CD4-positive, alpha-beta T cell treated with Interleukin-6 for 4 hours (primary cell): ENCODE measurements around the gene RNF141.

Experiments
- DNase-seq: peaks from one replicate; pipeline ENCODE4 v3.0.0-alpha.2; 2020; ENCODE audit warnings: mixed read lengths

The RNF141 gene, protein sequence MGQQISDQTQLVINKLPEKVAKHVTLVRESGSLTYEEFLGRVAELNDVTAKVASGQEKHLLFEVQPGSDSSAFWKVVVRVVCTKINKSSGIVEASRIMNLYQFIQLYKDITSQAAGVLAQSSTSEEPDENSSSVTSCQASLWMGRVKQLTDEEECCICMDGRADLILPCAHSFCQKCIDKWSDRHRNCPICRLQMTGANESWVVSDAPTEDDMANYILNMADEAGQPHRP

DNA sequence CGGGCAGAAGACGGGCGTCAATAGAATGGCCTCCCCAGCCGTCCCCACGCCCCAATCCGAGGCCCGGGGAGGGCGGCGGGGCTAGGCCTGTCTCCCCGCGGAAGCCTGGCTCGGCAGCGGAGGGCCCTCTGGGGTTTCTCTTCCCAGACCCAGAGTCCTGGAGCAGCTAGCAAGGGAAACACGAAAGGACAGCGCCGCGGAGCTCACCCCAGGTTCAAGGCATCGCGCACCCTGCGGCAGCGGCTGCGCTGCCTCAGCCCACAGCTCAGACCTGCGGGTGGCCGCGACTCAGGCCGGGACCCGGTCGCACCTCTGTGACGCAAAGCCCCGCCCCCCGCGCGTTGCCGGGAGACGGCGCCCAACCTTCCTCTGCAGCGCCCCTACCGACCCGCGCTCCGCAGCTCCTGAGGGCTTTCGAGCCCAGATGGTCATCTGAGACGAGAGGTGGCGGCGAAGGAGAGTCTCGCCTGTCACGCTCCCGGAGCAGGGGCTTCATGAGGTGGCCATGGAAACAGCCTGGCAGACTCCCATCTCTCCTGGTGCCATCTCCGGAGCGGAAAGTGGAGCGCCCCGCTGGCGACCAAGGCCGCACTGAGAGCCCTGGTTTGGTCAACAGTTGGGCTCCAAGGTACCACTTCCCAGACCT, at the start of gene RNF141:
Gene RNF141, minus strand, starts transcription at position 273 of the 646 bp plus-strand sequence. CDS start 7,029 bp downstream, outside the sequence.
- DNase-seq = peak; percentile 96

DNA sequence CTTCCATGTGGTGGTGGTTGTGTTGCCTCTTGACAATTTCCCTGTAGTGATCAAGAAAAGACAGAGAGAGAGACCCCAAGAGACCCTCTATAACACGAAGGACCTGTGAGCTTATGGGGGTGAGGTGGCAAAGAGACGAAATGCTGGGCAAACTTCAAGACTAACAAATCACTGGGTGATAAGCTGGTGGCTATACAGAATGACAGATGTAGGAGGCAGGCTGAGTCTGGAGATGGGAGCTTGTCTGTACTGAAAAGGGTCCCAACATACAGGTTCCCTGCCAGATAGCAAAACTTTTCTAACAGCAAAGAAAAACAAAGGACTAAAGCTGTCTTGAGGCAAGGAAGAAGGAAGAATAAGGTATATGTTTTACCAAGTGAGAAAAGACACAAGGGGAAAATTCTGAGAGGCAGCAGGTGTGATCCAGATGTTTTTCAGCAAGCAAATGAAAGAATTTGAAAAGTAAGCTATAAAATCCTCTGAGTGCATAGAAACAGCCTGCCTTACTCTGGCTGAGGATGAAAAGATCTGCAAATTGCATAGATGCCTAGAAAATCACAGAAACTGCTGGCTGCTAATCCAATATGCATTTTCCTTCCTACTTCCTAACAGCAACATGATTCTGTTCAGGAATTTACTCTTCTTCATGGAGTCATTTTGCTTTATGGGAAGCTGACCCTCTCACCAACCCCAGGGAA, 49.4 kb upstream of the RNF141 start:
- no peak for DNase-seq

DNA sequence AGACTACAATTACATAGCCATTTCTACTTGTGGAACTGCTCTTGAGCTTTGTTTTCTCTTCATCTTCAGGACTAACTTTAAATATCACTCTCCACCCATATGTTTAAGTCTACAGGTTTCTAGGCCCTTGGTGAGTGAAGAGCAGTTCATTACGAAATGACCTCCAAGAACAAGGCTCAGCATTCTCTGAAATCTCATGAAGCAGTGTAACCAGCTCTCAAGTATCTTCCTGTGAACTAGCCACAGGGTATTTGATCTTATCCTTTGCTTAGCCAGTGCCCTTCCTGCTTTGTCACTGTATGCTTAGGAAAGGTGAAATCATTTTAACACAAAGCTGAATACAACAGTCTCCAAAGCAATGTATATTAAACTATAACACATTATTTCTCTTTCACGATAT, 47.9 kb upstream of the RNF141 start:
- DNase-seq = no peak

DNA sequence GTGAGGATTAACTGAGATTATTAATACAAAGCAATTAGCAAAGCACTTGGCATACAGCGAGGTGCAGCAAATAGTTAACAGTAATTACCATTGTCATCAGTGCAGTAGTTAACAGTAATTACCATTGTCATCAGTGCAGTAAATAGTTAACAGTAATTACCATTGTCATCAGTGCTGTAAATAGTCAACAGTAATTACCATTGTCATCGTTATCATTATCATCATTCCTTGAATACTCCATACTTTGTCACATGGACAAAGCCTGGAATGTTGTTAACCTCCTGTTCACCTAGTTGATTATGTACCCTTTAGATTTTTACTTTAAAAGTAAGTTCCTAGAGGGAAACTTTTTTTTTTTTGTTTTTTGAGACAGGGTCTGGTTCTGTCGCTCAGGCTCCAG, 47.0 kb upstream of the RNF141 start:
- no peak for DNase-seq

DNA sequence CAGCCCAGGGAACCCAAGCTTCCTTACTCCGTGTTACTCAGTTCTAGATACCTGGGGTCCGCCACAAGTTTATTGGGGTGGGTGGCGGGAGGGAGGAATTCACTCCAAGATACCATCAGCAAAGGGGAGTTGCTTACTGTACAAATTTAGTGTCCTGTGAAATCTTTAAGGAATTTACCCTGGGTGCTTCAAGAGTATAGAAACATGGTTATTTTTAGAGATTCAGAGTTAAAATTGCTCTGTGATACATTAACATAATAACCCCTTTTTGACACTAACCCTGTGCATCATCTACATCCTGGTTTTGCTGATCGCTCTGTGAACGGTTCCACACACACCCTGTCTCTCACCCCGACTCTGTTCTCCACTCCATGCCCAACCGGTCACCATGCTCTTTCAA, 46.4 kb upstream of the RNF141 start:
- DNase-seq = no peak

DNA sequence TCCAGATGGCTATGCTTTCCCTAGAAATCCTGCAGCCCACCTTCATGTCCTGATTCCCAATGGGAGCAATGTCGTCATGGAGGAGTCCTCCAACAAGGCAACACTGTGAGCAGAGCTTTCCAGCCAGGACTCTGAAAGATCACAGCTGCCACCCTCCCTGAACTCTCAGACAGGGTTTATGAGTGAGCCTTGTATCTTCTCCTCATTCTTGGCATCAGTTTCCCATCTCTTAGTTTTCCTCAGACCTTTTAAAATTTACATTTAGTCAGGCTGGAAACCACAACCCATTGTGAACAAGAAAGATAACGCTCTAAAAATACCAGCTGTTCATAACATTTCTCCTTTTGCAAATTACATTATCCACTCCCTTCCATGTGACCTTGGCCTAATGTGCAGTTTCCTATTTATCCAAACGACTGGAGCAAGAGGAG, 43.1 kb upstream of the RNF141 start:
- DNase-seq = no peak

DNA sequence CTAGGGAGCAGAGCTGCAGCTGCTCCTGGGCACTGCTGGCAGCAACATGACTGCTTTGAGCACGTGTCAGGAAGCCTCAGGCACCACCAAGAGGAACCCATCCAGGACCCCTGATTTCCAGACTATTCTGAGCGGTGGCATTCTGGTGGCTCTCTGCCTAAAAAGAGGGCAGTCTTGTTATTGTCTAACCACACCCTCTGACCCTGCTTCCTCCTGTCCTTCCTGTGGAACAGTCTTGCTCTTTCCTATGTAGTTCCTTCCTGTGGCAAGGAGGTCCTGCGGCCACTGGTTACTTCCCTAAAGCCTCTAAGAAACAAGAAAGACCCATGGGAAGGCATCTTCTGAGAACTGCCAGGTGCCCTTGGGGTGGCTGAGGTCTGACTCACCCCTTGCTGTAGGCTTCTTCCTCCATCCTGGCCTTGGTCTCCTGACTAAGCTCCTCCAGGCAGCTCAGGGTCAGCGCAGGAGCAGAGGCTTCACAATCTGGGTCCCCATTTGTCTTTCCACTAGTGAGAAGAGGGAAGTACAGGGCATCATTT, 40.6 kb upstream of the RNF141 start:
- DNase-seq = no peak

DNA sequence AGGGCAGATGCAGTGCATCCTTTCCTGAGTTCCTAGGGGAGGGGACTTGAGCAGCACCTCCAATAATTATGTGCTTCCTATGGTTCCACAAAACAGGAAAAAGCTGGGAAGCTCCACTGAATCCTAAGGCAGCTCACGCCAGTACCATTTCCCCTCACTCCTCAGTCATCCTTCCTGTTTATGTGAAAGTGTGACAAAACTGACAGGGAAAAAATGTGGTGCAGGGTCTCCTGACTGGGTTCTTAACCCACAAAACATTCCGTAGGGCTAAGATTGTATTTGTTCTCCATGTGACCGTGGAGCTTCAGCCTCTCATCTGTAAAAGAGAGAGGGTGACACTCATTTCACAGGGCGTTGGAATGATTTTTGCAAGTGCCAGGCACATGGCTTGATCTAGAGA, 39.6 kb upstream of the RNF141 start:
- no peak for DNase-seq

DNA sequence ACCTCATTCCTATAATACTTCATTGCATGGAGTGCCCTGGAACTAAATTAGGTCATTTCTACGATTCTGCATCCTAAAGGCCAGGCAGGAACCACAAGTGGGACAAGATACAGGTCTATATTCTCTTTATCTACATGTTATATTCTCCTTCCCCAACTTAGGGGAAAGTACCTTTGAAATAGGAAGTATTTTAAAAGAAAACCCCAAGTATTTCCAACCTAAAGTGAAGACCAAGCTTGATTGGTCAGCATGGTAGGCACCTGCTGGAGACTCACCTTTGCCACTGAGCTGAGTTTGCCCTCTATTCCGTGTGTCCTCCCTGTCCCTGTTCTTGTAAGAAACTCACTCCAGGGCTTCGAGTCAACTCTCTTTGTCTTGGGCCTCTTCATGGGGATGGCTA, 38.7 kb upstream of the RNF141 start:
- no peak for DNase-seq

DNA sequence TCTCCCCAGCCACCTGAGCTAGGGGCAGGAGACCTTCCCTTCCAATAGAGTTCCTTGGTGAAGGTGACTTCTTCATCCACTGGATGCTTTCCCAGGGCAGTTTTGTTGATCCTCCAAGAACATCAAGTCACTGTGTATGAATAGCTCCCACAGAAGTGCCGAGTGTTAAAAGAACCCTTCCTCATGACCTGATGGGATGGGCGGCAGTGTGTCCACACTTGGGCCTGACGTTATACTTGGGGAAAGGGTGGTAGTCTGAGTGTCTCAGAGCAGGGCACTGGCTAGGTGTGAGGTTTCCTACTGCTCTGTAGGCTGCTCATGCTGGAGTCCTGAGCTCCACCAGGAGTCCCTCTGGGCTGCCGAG, 35.0 kb upstream of the RNF141 start:
- no peak for DNase-seq

DNA sequence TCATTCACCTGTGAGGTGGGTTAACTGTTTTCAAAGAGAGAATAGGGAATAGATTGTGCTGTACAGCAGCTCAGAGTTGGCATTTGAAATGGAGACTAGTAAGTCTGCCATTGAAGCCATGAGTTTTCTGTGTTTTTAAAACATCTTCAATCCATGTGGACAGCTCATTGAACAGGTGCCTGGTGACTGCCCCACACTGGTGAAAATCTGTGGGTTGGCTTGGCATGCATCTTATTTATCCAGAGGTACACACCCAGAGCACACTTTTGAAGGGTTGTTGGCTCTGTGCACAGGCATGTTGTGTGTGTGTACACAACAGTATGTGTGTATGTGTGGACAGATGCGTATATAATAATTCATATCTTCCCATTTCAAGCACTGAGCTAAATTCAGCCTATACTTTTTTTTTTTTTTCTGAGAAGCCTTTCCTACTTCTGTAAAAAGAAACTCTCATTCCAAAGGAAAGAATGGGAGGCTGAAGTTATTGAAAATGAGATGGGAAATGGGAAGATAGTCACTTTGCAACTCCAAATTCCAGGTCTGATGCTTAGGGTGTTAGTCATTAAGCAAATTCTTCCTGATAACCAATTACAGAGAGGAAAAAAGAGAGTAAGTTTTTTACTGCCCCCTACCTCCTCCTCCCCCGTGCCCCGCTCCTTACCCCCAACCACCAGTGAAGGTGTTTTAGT, 34.5 kb upstream of the RNF141 start:
- DNase-seq = no peak

DNA sequence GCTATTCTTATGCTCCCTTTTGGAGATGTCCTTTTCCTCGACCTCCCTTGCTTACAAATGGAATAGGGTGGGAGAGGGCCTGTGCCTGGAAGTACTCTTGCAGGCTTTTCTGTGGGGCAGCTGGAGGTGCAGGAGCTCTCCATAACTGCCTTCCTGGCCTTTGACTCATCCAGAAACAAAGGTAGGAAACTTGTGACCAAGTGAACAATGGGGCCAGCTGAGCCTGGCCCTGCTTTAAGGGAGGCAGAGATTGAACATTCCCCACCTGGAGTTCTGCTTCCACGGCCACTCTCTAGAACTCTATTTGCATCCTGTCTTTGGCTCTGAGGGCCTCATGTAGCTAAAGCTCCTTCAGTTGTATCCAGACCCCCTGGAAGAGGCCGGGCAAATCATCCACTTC, 32.6 kb upstream of the RNF141 start:
- DNase-seq = no peak

DNA sequence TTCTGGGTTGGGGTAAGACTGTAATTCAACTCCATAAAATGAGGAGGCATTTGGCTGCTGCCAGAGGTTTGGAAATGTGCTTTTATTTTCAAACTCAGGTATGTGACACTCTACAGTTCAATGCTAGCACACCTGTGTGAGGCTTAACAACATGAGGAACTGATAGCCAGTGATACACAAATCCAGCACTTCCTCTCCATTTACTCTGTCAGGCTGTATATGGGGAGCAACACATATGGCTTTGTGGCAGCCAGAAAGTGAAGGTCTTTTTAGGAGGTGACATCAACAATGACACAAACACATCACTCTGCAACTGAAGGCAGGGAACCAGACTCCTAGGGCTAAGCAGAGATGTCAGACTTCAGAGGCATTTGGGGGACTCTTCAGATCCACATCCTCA, 32.0 kb upstream of the RNF141 start:
- DNase-seq = no peak

DNA sequence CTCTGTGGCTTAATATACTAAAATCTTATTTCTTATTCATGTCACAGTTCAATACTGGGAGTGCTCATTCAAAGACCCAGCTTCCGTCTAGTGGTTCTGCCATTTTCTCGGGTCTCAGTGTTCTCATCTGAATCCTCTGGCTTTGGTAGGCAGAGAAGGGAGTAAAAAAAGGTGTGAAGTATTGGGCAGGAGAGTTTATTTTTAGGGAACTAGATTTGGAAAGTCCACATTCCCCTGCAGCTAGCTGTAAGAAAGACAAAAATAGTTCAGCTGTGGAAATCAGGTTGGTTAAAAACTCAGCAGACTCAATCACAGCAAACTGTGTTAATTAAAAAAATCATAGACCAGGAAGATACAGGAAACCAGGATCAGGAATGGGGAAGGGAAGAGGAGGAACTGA, 31.5 kb upstream of the RNF141 start:
- DNase-seq = no peak

DNA sequence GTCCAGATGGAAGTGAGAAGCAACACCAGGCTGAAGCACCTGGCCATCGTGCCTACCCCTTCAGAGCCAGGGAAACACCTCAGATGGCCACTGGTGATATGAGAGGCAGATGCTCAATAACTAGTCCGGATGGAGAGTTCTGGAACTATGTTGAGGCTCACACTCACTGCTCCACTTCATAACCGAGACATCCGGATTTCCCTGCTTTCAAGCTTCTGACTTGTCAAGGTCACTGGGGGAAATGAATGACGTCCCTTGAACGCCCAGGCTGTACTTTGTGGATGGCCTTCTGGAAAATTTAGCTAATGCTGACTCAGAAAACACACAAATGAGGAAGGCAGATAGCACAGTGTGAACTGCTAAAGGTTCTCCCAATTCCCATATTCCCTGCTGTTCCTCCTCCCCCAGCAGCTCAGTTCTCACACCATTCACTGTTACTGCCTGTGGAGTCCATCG, 27.5 kb upstream of the RNF141 start, which contains the start of gene LYVE1:
Gene LYVE1, minus strand, starts transcription at position 180 of the 456 bp plus-strand sequence. Its CDS starts 133 bp downstream, at position 47.
- no peak for DNase-seq

DNA sequence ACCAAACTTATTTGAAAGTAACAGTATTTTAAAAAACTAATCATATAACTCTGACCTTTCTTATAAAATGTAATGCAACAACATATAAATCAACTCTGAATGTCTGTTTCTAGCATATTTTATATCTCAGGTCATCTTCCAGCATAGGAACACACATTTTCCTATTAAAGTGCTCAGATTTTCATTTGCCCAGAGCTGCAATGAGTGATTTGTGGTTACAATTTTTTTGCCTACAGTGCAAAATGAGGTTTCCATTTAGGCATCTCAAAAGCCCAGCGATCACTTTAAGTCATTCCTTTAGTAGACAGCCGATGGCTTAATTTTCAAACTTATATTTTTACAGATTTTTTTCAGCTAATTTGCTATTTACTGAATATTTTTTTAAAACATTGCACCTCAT, 26.5 kb upstream of the RNF141 start:
- no peak for DNase-seq

DNA sequence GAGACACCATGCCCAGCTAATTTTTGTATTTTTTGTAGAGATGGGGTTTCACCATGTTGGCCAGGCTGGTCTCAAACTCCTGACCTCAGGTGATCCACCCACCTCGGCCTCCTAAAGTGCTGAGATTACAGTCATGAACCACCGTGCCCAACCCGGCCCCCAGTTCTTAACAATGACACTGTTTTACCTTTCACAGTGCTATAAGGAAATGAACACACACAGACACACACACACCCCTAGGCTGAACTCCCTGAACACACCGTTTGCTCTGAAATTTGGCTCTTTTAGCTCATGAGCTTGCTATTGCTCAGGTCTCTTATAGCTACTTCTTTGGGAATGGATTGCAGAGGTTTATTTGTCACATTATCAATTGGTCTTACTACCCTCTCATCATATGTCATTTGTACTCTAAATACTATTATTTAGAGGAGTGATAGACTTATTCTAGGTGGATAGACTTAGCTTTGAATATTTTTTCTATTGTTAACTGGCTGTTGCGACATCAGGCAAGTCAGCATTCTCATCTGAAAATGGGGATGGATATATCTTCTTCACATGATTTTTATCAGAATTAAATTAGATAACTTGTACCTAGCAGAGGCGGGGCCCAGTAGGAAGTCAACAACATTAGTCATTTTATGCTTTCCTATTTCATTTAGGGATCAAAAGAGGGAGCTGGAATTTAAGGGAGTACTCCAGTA, 25.4 kb upstream of the RNF141 start:
- no peak for DNase-seq

DNA sequence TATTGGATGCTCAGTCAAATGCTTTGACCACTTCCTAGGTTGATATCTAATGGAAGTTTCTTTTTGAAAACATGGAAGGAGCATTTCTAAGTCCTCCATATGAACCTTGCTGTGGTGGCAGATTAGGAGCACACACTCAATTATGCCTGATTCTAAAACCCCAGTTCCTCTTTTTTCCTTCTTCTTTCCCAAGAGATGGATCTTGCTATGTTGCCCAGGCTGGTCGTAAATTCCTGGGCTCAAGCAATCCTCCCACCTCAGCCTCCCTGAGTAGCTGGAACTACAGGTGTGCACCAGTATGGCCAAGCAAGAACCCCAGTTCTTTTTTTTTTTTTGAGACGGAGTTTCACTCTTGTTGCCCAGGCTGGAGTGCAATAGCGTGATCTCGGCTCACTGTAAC, 24.5 kb upstream of the RNF141 start:
- no peak for DNase-seq

DNA sequence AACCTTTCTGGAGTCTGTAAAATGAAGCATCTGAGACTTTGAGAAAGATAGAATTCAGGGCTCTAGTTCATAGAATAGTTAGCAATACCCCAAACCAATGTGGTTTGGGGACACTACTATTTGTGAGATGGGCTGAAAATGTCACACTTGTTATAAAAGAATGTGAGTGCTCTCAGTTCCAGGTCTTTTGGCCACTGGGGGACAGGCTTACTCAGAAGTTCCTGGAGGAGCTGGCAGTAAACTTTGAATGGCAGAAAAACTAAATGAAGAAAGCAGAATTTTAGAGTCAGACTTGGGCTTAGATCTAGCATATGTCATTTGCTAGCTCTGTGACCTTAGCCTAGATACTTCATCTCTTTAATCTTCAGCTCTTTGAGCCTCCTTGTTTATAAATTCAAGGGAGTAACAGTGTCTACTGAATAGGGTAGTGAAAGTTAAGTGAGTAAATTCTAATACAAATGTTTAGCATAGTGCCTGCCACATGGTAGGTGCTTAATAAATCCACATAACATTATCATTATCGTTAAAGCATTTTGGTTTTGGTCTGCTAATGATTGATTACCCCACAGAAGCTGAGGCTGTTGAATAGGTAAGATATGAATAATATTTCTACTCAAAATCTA, 23.8 kb upstream of the RNF141 start:
- no peak for DNase-seq

DNA sequence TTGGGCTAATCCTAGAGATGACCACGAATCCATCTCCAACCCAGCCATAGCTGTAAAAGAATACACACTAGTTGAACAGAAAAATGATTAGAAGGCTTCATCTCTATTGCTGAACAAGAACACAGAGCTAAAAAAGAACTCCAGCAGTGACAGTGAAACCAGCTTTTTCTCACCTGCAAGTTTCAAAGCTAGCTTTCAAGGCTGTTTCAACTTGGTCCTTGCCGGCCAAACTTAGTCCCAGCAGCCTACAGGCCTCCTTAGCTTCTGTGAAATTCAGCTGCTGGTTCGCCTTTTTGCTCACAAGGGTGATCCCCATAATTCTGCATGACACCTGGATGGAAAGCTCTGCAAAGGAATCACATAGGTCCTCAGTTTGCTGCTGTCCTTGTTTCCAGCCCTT, 23.0 kb upstream of the RNF141 start:
- DNase-seq = no peak

DNA sequence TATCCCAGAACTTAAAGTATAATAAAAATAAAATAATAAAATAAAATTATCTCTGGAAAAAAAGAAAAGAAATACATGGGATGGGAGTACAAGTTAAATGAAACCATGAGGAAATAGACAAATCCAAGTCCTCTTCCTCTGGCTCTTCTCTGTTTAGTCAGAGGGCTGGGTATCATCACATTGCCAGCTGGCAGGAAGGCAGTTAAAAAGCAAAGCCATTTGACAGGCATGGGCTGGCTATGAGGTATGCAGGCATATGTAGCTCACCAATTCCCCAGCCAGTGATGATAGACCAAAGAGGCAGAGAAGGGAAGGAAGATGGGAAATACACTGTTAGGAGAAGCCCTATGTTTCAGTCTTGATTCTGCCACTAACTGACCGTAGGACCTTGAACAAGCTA, 21.0 kb upstream of the RNF141 start:
- DNase-seq = no peak
